ENCODE data around the gene RBP2. TPM values are rescaled to one million over a fixed set of nuclear protein-coding genes. Genes with fewer than 3 reads are reported as not detected.

The RBP2 gene
- total and polyA plus RNA-seq, 9 donors, result 0.13 to 2.3 (median 0.69) TPM; not detected in 6

DNA sequence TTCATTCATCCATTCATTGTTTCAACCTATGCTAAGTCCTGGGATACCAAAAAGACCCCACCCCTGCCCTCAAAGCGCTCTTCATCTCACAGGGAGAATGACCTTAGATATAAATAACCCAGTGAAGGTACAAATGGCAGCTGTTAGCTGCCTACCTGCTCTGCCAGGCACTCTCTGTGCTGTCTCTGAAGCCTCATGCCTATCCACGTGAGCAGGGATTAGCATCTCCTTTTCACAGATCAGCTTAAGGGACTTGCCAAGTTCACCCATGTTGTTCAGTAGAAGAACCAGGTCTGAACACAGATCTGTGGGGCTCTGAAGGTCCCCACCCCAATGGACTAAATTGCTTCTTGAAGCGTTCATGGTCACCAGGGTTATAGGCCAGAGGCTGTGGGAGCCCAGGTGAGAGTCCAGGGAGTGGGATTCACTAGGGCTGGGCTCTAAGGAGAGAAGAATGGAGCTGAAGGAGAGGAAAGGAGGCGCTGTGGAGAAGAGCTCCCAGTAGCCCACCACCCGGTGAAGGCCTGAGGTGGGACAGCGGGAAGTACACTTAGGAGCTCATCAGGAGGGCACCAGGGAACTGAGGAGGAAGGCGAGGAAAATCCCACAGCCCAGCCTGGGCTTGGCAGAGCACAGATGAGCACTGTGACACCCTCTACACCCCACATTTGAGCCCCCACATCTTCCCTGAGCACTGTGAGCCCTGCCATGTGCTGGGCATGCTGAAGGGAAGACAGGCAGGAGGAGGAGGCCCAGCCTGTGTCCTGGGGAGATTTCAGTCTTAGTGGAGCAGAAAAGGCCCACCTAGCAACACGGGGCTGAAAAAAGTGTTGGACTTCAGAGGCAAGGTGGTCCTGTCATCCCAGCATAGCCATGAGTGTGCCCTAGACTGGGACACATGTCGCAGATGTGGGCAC is 42.9 kb upstream of the RBP2 start:
- Histone ChIP-seq H3K4me3 (no peak overlapping the region), H3K27me3 (no peaks in the 10 kb centered on the region), H3K36me3 (no peaks in the 10 kb centered on the region), H3K4me1 (ENCODE audit: insufficient read depth) (peaks cover 3% of the 10 kb centered on the region), H3K9me3 (no peaks in the 10 kb centered on the region), H3K27ac (peak overlapping the region in 1 of 2 donors; percentile 2)
- DNase-seq, result no peak
- intact Hi-C loops (cut with DNase I), result no loop called here
- WGBS, 3 donors, result 93 to 95% (median 94%) methylated on average over 9 of the region's 9 CpGs
- TF ChIP-seq EP300 (IDR thresholded peaks at IDR 0.05) (no peak), POLR2A (IDR thresholded peaks at IDR 0.05) (no peak)
- TF ChIP-seq, protein P1, sequence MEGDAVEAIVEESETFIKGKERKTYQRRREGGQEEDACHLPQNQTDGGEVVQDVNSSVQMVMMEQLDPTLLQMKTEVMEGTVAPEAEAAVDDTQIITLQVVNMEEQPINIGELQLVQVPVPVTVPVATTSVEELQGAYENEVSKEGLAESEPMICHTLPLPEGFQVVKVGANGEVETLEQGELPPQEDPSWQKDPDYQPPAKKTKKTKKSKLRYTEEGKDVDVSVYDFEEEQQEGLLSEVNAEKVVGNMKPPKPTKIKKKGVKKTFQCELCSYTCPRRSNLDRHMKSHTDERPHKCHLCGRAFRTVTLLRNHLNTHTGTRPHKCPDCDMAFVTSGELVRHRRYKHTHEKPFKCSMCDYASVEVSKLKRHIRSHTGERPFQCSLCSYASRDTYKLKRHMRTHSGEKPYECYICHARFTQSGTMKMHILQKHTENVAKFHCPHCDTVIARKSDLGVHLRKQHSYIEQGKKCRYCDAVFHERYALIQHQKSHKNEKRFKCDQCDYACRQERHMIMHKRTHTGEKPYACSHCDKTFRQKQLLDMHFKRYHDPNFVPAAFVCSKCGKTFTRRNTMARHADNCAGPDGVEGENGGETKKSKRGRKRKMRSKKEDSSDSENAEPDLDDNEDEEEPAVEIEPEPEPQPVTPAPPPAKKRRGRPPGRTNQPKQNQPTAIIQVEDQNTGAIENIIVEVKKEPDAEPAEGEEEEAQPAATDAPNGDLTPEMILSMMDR (IDR thresholded peaks at IDR 0.05), result no peak

DNA sequence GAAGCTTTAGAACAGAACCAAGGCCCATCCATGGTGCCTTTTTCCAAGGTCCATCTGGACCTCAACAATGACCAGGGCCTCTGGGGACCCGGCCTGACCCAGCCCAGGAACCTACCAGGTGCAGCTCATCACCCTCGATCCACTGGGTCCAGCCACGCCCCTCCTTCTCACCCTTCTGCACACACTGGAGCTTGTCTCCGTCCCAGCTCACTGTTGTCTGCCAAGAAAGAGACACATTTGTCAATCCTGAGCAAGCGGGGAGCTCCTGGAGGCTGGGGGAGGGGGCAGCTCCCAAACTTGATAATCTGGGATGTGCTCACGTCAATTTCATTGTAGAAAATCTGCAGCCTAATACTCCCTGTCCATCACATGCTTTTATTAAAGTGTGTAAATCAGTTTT is 42.0 kb upstream of the RBP2 start:
- H3K9me3 ChIP-seq, result no peaks in the 10 kb centered on the region

DNA sequence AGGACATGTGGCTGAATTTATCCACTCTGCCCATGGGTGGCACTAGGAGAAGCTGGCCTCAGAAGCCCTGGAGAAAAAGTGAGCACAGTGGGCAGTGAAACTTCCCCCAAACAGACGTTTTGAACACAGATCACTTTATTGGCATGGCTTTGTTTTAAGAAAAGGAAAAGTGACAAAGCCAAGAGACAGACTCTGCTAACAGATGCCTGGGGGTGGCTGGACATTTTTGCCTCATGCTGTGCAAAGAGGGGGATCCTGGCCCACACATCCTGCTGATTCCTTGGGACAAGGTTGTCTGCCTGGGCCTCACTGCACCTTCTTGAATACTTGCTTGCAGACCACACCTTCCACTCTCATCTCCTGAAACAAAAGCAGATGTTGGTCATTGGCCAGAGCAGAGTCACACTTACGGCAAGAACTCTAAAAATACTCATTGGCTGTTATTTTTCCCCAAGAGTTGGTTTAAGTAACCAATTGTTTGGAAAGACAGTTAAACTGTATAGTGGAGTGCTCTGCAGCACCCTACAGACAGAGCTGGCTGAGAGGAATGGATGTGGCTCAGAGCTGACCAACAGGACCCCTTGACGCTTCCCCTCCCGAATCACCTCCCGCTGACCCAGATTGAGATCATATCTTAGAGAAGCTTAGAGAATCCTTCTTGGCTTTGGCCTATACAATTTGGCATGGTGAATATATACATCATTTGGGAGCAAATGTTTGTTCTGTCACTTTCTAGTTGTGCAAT is 41.2 kb upstream of the RBP2 start:
- TF ChIP-seq POLR2A (IDR thresholded peaks at IDR 0.05) (no peak), EP300 (IDR thresholded peaks at IDR 0.05) (no peak)
- TF ChIP-seq, protein P1 (IDR thresholded peaks at IDR 0.05), result no peak
- no peaks in the 10 kb centered on the region for H3K9me3 ChIP-seq
- H3K4me1 ChIP-seq (ENCODE audit: insufficient read depth), result peaks cover 3% of the 10 kb centered on the region
- no peak overlapping the region for H3K4me3 ChIP-seq
- no peak overlapping the region for H3K27ac ChIP-seq
- intact Hi-C loops (cut with DNase I), result no loop called here
- 71 to 83% (median 78%) methylated on average over 5 of the region's 5 CpGs for WGBS, 3 donors
- no peaks in the 10 kb centered on the region for H3K27me3 ChIP-seq
- no peaks in the 10 kb centered on the region for H3K36me3 ChIP-seq
- DNase-seq, result no peak

More for the DNA sequence above, 42.0 kb upstream of the RBP2 start:
- 67 to 73% (median 68%) methylated on average over 6 of the region's 6 CpGs for WGBS, 3 donors
- TF ChIP-seq, protein P1 (IDR thresholded peaks at IDR 0.05), result no peak
- TF ChIP-seq EP300 (IDR thresholded peaks at IDR 0.05), result no peak
- TF ChIP-seq POLR2A (IDR thresholded peaks at IDR 0.05), result no peak
- H3K4me1 ChIP-seq (ENCODE audit: insufficient read depth), result peaks cover 3% of the 10 kb centered on the region
- DNase-seq, result no peak
- H3K4me3 ChIP-seq, result no peak overlapping the region
- H3K27me3 ChIP-seq, result no peaks in the 10 kb centered on the region
- intact Hi-C loops (cut with DNase I), result no loop called here
- no peaks in the 10 kb centered on the region for H3K36me3 ChIP-seq
- no peak overlapping the region for H3K27ac ChIP-seq

- no peaks in the 10 kb centered on the region for H3K27me3 ChIP-seq
- no peak for DNase-seq
- H3K36me3 ChIP-seq, result no peaks in the 10 kb centered on the region
- H3K4me1 ChIP-seq (ENCODE audit: insufficient read depth), result peaks cover 3% of the 10 kb centered on the region
- 89 to 93% (median 92%) methylated on average over 4 of the region's 4 CpGs for WGBS, 3 donors
- H3K9me3 ChIP-seq, result no peaks in the 10 kb centered on the region
- intact Hi-C loops (cut with DNase I), result no loop called here
- H3K4me3 ChIP-seq, result no peak overlapping the region
- no peak overlapping the region for H3K27ac ChIP-seq
- no peak for TF ChIP-seq EP300 (IDR thresholded peaks at IDR 0.05)
- no peak for TF ChIP-seq POLR2A (IDR thresholded peaks at IDR 0.05)
- TF ChIP-seq, protein P1 (IDR thresholded peaks at IDR 0.05), result no peak
These were observed 38.4 kb upstream of the RBP2 start for GRCh38 chr3:139514741-139515140.
